ENCODE measurements around the gene TMEM200A. TPM values are rescaled to one million over a fixed set of nuclear protein-coding genes. Genes with fewer than 3 reads are reported as not detected.

The TMEM200A gene
- total RNA-seq, 3 donors from 2014 or later (not counting 1 experiment from before 2014, with no cell fraction given) = 0.16 to 0.52 (median 0.50) TPM

DNA sequence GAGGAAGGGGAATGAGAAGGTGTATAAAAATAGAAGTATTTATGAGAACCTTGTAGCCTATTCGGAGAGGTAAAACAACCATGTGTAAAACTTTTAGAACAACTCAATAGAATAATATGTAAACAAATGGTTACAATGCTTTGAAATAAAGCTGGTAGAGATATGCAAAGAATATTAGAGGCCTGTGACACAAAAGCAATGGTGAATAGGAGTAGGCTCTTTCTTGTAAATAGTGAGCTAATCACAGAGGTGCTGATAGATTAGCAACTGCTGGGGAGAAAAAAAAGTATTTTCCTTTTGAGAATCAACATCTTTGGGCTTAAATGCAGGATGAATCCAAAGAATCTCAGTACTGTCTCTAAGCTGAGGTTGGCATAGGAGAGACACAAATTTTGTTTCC lies 7.0 kb downstream of the TMEM200A start:
- Histone ChIP-seq H3K4me3 (ENCODE audit: low read length) (no peak overlapping the region), H3K27me3 (ENCODE audit: control insufficient read depth, insufficient read depth, low read length) (no peaks in the 10 kb centered on the region), H3K27ac (ENCODE audit: low read length) (no peak overlapping the region), H3K9me3 (ENCODE audit: control insufficient read depth, insufficient read depth, low read length) (no peaks in the 10 kb centered on the region), H3K36me3 (ENCODE audit: control insufficient read depth, insufficient read depth, low read length) (no peaks in the 10 kb centered on the region), H3K4me1 (ENCODE audit: control insufficient read depth, insufficient read depth, low read length) (no peaks in the 10 kb centered on the region)
- TF ChIP-seq CTCF (IDR thresholded peaks at IDR 0.05) = no peak
- ATAC-seq (no peak), DNase-seq (no peak)
- H3K9me3 Mint-ChIP-seq = no peaks in the 10 kb centered on the region
- intact Hi-C loops (cut with micrococcal nuclease) = no loop called here
- H3K36me3 Mint-ChIP-seq = no peaks in the 10 kb centered on the region
- H3K27me3 Mint-ChIP-seq (ENCODE audit: low read depth in 2 of 2) = peaks cover 29 to 44% of the 10 kb centered on the region in 2 donors
- H3K4me3 Mint-ChIP-seq = no peak overlapping the region
- WGBS (ENCODE audit: insufficient coverage) = no CpG with 5 or more reads among the region's 1 CpG
- H3K27ac Mint-ChIP-seq = no peak overlapping the region
- no peaks in the 10 kb centered on the region for H3K4me1 Mint-ChIP-seq

GRCh38 chr6:130373992-130374391 lies 8.2 kb downstream of the TMEM200A start:
- 46% methylated on average over 2 of the region's 2 CpGs for WGBS (ENCODE audit: insufficient coverage)
- H3K36me3 ChIP-seq (ENCODE audit: control insufficient read depth, insufficient read depth, low read length) = no peaks in the 10 kb centered on the region
- H3K4me1 Mint-ChIP-seq = no peaks in the 10 kb centered on the region
- no peak for TF ChIP-seq CTCF (IDR thresholded peaks at IDR 0.05)
- H3K9me3 Mint-ChIP-seq = no peaks in the 10 kb centered on the region
- intact Hi-C loops (cut with micrococcal nuclease) = no loop called here
- no peaks in the 10 kb centered on the region for H3K36me3 Mint-ChIP-seq
- no peaks in the 10 kb centered on the region for H3K4me1 ChIP-seq (ENCODE audit: control insufficient read depth, insufficient read depth, low read length)
- H3K9me3 ChIP-seq (ENCODE audit: control insufficient read depth, insufficient read depth, low read length) = no peaks in the 10 kb centered on the region
- no peak overlapping the region for H3K4me3 ChIP-seq (ENCODE audit: low read length)
- H3K27ac ChIP-seq (ENCODE audit: low read length) = no peak overlapping the region
- ATAC-seq (no peak), DNase-seq (no peak)
- H3K27ac Mint-ChIP-seq = no peak overlapping the region
- H3K27me3 ChIP-seq (ENCODE audit: control insufficient read depth, insufficient read depth, low read length) = no peaks in the 10 kb centered on the region
- no peak overlapping the region for H3K4me3 Mint-ChIP-seq
- peaks cover 18 to 31% of the 10 kb centered on the region in 2 donors for H3K27me3 Mint-ChIP-seq (ENCODE audit: low read depth in 2 of 2)

- Histone ChIP-seq H3K4me3 (ENCODE audit: low read length) (no peak overlapping the region), H3K27me3 (ENCODE audit: control insufficient read depth, insufficient read depth, low read length) (no peaks in the 10 kb centered on the region), H3K9me3 (ENCODE audit: control insufficient read depth, insufficient read depth, low read length) (no peaks in the 10 kb centered on the region), H3K27ac (ENCODE audit: low read length) (no peak overlapping the region), H3K36me3 (ENCODE audit: control insufficient read depth, insufficient read depth, low read length) (no peaks in the 10 kb centered on the region), H3K4me1 (ENCODE audit: control insufficient read depth, insufficient read depth, low read length) (peaks cover 6% of the 10 kb centered on the region)
- Mint-ChIP-seq H3K27me3 (ENCODE audit: low read depth in 2 of 2) (peaks cover 11 to 12% of the 10 kb centered on the region in 2 donors), H3K36me3 (no peaks in the 10 kb centered on the region), H3K4me1 (peaks cover 9 to 10% of the 10 kb centered on the region in 2 donors), H3K27ac (no peak overlapping the region), H3K9me3 (no peaks in the 10 kb centered on the region), H3K4me3 (no peak overlapping the region)
- no peak for TF ChIP-seq CTCF (IDR thresholded peaks at IDR 0.05)
- DNase-seq (no peak), ATAC-seq (no peak)
- 85% methylated on average over 1 of the region's 1 CpG for WGBS (ENCODE audit: insufficient coverage)
- intact Hi-C loops (cut with micrococcal nuclease) = no loop called here
These were observed 11.1 kb downstream of the TMEM200A start for GRCh38 chr6:130376936-130377335.

GRCh38 chr6:130377371-130377770 lies 11.6 kb downstream of the TMEM200A start:
- Mint-ChIP-seq H3K4me1 (peaks cover 13 to 14% of the 10 kb centered on the region in 2 donors), H3K9me3 (no peaks in the 10 kb centered on the region)
- no peak overlapping the region for H3K27ac ChIP-seq (ENCODE audit: low read length)

More at GRCh38 chr6:130377371-130377770, 11.6 kb downstream of the TMEM200A start:
- Histone ChIP-seq H3K27me3 (ENCODE audit: control insufficient read depth, insufficient read depth, low read length) (no peaks in the 10 kb centered on the region), H3K4me3 (ENCODE audit: low read length) (no peak overlapping the region), H3K9me3 (ENCODE audit: control insufficient read depth, insufficient read depth, low read length) (no peaks in the 10 kb centered on the region), H3K4me1 (ENCODE audit: control insufficient read depth, insufficient read depth, low read length) (peaks cover 10% of the 10 kb centered on the region), H3K36me3 (ENCODE audit: control insufficient read depth, insufficient read depth, low read length) (no peaks in the 10 kb centered on the region)
- H3K27me3 Mint-ChIP-seq (ENCODE audit: low read depth in 2 of 2) = peaks cover 7 to 12% of the 10 kb centered on the region in 2 donors
- intact Hi-C loops (cut with micrococcal nuclease) = no loop called here
- no peaks in the 10 kb centered on the region for H3K36me3 Mint-ChIP-seq
- no peak for DNase-seq
- ATAC-seq = no peak
- H3K4me3 Mint-ChIP-seq = no peak overlapping the region
- H3K27ac Mint-ChIP-seq = no peak overlapping the region
- TF ChIP-seq CTCF (IDR thresholded peaks at IDR 0.05) = no peak

All from natural killer cell (primary cell).